Gastrocnemius medialis (tissue), 4 donors: ENCODE results near the gene LRRC4C.

Source experiments
- POLR2A ChIP-seq, 2 donors: fragments of 450-650 bp; IDR thresholded peaks; one replicate each; pipeline ENCODE4 v1.6.1; 2017; ENCODE audit warnings: antibody characterized with exemption in 2 of 2, mild to moderate bottlenecking in 2 of 2, moderate library complexity in 2 of 2
- TF ChIP-seq, protein P1 (sequence below), 5 experiments: fragments of 450-650 bp in 3 of 5; fragments of 200-600 bp in 2 of 5; sonication (generic) in 2 of 5; IDR thresholded peaks in 4 of 5; conservative IDR thresholded peaks in 1 of 5; 1 replicate in 4 of 5; 2 replicates in 1 of 5; pipeline ENCODE4 v1.5.1; 2016 to 2019; ENCODE audit warnings: antibody characterized with exemption in 5 of 5, mild to moderate bottlenecking in 3 of 5, moderate library complexity in 3 of 5

DNA sequence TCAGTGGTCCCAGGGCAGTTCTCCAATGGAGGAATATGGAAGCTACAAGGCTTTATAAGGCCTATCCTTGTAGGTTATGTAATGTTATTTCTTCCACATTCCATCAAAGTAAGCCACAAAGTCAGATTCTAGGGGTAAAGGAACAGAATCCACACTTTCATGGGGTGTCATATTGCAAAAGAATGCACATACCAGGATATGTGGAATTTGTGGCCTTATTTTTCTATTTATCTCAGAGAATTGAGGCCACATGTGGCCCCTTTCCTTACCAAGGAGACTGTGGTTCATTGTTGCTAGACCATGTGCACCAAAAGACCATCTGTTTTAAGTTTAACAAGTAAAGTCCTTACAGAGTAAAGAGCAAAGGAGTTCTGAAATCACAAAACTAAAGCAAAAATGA is 12.9 kb downstream of the LRRC4C start:
- TF ChIP-seq, protein P1, sequence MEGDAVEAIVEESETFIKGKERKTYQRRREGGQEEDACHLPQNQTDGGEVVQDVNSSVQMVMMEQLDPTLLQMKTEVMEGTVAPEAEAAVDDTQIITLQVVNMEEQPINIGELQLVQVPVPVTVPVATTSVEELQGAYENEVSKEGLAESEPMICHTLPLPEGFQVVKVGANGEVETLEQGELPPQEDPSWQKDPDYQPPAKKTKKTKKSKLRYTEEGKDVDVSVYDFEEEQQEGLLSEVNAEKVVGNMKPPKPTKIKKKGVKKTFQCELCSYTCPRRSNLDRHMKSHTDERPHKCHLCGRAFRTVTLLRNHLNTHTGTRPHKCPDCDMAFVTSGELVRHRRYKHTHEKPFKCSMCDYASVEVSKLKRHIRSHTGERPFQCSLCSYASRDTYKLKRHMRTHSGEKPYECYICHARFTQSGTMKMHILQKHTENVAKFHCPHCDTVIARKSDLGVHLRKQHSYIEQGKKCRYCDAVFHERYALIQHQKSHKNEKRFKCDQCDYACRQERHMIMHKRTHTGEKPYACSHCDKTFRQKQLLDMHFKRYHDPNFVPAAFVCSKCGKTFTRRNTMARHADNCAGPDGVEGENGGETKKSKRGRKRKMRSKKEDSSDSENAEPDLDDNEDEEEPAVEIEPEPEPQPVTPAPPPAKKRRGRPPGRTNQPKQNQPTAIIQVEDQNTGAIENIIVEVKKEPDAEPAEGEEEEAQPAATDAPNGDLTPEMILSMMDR (IDR thresholded peaks at IDR 0.05 in 4 of 5, conservative IDR thresholded peaks at IDR 0.05 in 1 of 5), result no peak
- no peak for TF ChIP-seq POLR2A (IDR thresholded peaks at IDR 0.05)
